ENCODE data around the gene SMARCE1. TPM values are rescaled to one million over a fixed set of nuclear protein-coding genes. Genes with fewer than 3 reads are reported as not detected.
A peak's percentile ranks its signal among the peaks of the same experiment; 100 is the strongest.

The SMARCE1 gene
- total and polyA plus RNA-seq, 9 of the 15 experiments (the other 6 are each of a cell fraction or from before 2014, with no cell fraction given), result 64.1 to 142 (median 114) TPM

DNA sequence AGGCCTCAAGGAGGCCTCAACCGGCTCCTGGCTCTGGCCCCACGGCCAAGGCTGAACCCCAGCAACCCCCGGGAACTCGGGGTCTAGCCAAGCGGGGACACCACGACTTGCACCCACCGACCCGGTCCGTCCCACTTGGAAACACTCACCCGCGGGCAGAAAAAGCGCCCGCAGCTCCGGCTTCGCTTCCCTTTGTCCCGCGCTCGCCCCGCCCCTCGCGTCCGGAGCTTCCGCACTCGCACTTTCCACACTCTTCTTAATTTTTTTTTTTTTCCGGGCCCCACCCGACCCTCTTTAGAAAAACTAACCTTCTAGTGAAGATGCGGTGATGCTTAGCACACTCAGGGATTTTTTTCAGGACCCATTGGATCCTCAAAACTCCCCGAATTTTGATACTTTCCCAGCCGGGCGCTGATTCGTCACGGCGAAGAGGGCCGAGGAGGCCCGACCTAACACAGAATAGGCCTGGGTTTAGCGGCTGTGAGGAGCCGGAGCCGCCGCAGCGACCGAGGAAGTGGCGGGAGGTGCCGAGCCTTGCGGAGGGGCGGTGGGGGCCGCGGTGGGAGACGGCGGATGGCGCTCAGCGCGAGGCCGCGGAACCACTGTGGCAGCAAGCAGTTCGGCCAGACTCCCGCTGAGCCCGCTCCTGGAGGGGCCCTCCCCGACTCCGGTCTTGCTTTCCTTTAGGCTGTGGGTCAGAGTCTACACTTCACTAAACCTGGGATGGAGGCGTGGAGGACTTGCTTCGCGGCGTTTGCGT is at the start of gene SMARCE1 (continued):
- TF ChIP-seq, protein P1, sequence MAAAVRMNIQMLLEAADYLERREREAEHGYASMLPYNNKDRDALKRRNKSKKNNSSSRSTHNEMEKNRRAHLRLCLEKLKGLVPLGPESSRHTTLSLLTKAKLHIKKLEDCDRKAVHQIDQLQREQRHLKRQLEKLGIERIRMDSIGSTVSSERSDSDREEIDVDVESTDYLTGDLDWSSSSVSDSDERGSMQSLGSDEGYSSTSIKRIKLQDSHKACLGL (CRISPR knock-in tag; IDR thresholded peaks at IDR 0.05; ENCODE audit: borderline replicate concordance, poor library complexity, severe bottlenecking), result no peak
- TF ChIP-seq POLR2H (tag; IDR thresholded peaks at IDR 0.05; ENCODE audit: low read depth) (peak; percentile 69), ZNF695 (CRISPR knock-in tag; IDR thresholded peaks at IDR 0.05) (no peak), YY1 (IDR thresholded peaks at IDR 0.05; ENCODE audit: borderline replicate concordance in 1 of 3, control insufficient read depth in 1 of 3, extremely low read depth in 1 of 3, insufficient read depth in 3 of 3, insufficient read length in 1 of 3, insufficient replicate concordance in 2 of 3, low read depth in 1 of 3, low read length in 2 of 3) (no peak), THRAP3 (IDR thresholded peaks at IDR 0.05; ENCODE audit: borderline replicate concordance) (no peak), BMI1 (IDR thresholded peaks at IDR 0.05; ENCODE audit: low read length) (no peak), FOS (IDR thresholded peaks at IDR 0.05; ENCODE audit: extremely low read depth, insufficient read length) (no peak), MCM3 (IDR thresholded peaks at IDR 0.05) (no peak), ARHGAP35 (IDR thresholded peaks at IDR 0.05; ENCODE audit: partially characterized antibody) (no peak), E4F1 (CRISPR knock-in tag; IDR thresholded peaks at IDR 0.05; ENCODE audit: borderline replicate concordance) (peak; percentile 45; the same call in 1 of the 2 replicates), TRIM24 (IDR thresholded peaks at IDR 0.05) (no peak; a peak in 1 of 4 replicates), ZBTB2 (IDR thresholded peaks at IDR 0.05) (0 out of 2 replicates have a peak, but pooled peaks have one; percentile 27), PHB2 (IDR thresholded peaks at IDR 0.05; ENCODE audit: low read depth) (no peak), ZNF699 (CRISPR knock-in tag; IDR thresholded peaks at IDR 0.05; ENCODE audit: insufficient replicate concordance) (no peak), PRMT5 (CRISPR knock-in tag; IDR thresholded peaks at IDR 0.05) (peak; percentile 8), ZNF280A (IDR thresholded peaks at IDR 0.05; ENCODE audit: low read depth, partially characterized antibody) (no peak), NCOA2 (IDR thresholded peaks at IDR 0.05; ENCODE audit: partially characterized antibody in 2 of 2) (no peak), TAF9B (IDR thresholded peaks at IDR 0.05; ENCODE audit: partially characterized antibody) (peak; percentile 91), PHF21A (IDR thresholded peaks at IDR 0.05; ENCODE audit: borderline replicate concordance, low read depth) (peak; percentile 47; the same call in 1 of the 2 replicates)
- TF ChIP-seq, protein P2, sequence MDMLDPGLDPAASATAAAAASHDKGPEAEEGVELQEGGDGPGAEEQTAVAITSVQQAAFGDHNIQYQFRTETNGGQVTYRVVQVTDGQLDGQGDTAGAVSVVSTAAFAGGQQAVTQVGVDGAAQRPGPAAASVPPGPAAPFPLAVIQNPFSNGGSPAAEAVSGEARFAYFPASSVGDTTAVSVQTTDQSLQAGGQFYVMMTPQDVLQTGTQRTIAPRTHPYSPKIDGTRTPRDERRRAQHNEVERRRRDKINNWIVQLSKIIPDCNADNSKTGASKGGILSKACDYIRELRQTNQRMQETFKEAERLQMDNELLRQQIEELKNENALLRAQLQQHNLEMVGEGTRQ (CRISPR knock-in tag; IDR thresholded peaks at IDR 0.05), result no peak
